ENCODE results near the gene STX16.
"Not testable (repeated sequence)": the region's sequence is repeated elsewhere in the genome, so short reads cannot be mapped to it uniquely, and the experiment has no call there.

STX16 gene

GRCh38 chr20:58637466-58638213, 13.4 kb upstream of the STX16 start:
- DNase-seq, result no peak

GRCh38 chr20:58638467-58639181, 12.5 kb upstream of the STX16 start:
- DNase-seq, result no peak

- no peak for DNase-seq
Observed at GRCh38 chr20:58639182-58640146, 11.6 kb upstream of the STX16 start.

- DNase-seq, result no peak
Observed at GRCh38 chr20:58640446-58640845, 10.6 kb upstream of the STX16 start.

- no peak for DNase-seq
Observed at GRCh38 chr20:58642441-58642840, 8.6 kb upstream of the STX16 start.

GRCh38 chr20:58642896-58643295, 8.2 kb upstream of the STX16 start:
- DNase-seq, result not testable (repeated sequence)

DNA sequence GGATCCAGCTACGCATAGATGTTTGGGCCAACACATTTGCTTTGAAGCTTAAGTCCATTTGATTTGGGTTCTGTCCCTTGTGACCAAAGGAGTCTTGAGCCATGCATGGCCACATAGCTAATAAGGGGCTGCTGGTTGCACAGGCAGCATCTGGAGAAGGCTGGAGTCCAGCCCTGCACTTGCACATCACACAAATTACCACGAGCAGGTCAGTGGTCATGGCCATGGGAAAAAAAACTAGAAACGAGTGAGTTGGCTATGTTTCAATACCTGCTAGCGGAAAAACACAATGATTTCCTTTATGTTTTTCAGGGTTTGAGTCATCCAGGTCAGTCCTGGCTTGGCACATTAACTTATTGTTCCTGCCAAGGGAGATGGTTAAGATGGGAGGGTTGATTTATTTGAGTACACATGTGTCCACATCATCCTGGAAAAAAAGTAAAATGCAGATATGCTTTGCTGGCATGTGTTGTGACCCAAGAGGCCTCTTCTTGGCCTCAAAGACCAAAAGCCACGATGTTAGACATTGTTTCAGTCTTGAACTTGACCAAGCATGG, 5.6 kb upstream of the STX16 start:
- no peak for DNase-seq

GRCh38 chr20:58646257-58646656, 4.8 kb upstream of the STX16 start:
- DNase-seq, result no peak

DNA sequence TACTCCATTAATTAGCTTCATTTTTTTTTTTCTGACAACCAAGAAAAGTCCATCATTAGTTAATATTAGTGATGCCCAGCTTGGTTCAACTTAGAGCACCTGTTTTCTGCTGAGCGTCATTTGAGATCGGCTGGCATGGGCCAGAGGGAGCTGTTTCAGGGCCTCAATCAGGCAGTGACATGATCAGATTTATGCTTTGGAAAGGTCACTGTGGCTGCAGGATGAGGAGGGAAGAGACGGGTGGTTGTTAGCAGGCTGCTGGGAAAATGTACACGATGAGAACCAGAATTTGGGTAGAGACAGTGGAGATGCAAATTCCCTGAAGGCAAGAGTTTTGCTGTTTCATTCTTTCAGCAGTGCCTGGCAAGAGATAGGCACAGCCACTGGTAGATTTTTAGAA, 4.4 kb upstream of the STX16 start:
- DNase-seq, result no peak

- DNase-seq, result no peak
Observed at GRCh38 chr20:58647162-58647795, 3.8 kb upstream of the STX16 start.

- DNase-seq, result no peak
Observed at GRCh38 chr20:58647796-58648501, 3.1 kb upstream of the STX16 start.

DNA sequence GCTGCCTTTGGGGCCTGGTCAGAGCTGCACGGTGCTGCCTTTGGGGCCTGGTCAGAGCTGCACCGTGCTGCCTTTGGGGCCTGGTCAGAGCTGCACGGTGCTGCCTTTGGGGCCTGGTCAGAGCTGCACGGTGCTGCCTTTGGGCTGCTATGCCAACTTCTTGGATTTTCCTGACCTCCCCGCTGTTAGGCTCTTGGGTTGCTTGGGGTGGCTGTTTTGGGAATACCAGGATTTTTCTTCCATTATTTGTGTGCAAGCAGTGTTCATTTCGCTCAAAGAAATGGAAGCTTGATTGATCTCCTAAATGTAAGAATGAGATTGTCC, 2.6 kb upstream of the STX16 start:
- DNase-seq, result not testable (repeated sequence)

DNA sequence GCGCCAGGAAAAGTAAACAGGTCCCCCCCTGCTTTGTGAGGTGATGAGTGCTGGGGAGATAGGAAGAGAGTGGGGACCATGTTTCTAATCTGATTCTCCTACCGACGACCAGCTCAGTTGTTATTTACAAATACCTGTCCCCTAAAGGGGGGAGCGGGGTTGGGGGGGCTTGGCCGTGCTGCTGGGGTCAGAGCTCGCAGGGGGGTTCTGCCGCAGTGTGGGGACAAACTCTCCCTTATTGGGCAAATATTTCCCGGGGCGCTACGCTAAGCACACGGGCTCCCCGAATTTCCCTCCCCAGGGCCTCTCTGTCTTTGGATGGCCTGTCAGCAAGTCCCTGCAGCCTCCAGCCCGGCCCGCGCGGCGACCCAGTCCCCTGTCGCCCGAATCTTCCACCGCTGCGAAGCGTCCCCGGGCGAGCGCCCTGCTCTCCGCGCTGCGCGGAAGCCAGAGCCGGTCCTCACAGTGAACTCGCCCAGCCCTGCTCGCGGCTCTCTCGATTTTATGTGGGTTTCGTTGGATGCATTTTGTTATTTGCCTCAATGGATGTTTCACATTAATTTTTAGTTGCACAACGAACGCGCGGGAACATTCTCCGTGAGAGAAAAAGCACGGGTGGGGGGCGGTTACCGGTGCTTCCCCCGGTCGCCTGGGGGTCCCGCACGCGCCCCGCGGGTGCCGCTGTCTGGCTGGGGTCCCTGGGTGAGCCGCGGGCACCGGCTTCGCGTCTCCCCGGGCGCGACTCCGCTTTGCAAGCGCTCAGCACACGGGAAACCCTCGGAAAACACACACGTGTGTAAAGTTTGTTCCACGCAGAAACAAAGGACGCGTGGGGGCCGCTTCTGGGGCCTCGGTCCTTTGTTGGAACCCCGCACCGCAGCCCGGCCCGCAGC, 1.5 kb upstream of the STX16 start:
- peak; percentile 41 to 50 for DNase-seq

DNA sequence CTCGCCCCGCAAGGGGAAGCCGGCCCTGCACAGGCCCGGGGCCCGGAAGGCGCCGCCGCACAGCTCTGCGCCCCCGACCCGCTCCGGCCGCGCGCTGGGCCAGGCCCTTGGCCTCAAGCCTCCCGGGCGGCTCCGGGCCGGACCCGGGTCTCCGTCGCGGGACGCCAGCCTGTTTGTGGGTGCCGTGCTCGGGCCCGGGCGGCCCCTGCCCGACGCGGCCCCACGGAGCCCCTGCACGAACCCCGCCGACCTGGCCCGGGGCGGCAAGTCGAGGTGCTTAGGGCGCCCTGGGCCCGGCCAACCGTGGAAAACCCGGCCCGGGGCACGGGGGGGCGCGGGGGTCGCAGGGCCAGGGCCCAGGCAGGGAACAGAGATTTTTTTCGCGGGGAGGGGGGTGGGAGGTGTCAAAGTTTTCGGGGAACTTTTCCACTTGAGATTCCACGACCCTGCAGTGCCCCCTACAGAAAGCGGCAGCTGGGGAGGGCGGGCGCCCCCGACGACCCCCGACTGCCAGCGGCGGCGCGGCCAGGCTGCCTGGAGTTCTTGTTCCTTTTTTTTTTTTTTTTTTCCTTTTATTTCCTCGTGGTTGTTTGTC, 805 bp upstream of the STX16 start:
- DNase-seq, result peak; percentile 50 to 54

DNA sequence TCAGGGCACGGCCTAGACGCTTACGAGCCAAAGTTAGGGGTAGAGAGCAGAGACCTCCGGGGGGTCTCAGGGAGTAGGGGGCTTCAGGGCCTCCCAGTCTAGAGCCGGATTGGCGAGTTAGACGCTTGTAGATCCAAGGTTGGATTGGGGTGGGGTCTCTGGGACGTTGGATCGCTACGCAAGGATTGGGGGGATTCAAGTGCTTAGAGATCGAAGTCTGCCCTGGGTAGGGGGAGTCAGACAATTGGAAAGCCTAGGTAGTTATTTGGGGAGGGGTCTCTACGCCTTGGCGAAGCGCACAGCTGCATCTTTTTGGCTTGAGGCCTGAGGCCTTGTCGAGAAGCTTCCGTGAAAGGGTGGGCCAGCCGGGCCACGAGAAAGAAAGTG, 469 bp downstream of the STX16 start:
- no peak for DNase-seq

GRCh38 chr20:58651946-58652605, 993 bp downstream of the STX16 start:
- peak; percentile 53 to 62 for DNase-seq

DNA sequence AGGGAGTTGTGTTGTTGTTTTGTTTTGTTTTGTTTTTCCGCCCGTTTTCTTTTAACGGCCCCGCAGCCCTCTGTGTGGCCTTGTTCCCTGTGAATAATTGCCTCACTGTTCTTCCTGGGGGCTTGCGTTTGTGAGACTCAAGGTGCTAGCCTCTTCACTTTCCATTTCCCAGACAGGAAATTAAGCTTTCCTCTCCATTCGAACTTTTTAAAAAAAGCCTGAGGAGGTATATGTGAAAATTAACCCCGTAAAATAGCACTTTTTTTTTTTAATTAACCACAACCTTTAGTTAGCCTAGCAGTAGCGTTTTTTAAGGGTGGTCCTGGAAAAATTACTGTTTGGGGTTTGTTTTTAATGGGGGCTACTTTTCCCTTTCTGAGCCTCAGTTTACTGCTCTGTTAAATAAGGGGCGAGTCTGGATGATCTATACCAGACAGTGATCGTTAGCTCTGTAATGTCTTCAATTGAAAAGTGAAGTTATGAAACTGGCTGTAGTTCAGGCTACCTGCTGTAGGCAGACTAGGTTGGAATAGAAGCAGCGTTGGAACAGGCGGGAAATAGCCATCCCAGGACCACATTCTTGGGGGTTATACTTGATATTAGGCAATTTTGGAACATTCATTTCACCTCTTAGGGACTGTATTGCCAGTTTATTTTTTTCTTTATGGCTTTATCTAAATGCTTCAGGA, 1.7 kb downstream of the STX16 start:
- DNase-seq, result no peak

DNA sequence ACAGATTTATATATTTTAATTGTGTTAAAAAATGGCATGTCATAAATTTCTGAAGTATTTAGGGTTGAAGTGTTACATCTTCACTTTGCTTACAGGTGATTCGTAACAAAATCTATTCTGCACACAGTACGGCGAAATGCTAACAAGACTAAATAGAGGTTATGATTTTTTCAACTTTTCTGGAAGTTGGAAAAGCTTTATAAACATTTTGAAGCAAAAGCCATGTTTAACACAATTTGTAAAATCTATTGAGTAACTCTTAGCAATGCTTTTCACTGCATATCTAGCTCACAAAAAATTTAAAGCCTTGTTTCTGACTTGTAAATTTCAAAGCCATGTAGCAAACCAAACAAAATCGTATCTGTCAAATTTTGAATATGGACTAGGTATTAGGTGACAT, 3.3 kb downstream of the STX16 start:
- no peak for DNase-seq
